Stimulated activated CD8-positive, alpha-beta memory T cell treated with anti-CD3 and anti-CD28 coated beads, Interleukin-12 subunit alpha, Interleukin-12 subunit beta, amount 100 ng/mL, for 1 hour (primary cell): ENCODE measurements around the gene KIRREL3.

Experiments
- DNase-seq: peaks from one replicate; pipeline ENCODE4 v3.0.0-alpha.2; 2020; ENCODE audit warnings: low read depth

KIRREL3 gene

DNA sequence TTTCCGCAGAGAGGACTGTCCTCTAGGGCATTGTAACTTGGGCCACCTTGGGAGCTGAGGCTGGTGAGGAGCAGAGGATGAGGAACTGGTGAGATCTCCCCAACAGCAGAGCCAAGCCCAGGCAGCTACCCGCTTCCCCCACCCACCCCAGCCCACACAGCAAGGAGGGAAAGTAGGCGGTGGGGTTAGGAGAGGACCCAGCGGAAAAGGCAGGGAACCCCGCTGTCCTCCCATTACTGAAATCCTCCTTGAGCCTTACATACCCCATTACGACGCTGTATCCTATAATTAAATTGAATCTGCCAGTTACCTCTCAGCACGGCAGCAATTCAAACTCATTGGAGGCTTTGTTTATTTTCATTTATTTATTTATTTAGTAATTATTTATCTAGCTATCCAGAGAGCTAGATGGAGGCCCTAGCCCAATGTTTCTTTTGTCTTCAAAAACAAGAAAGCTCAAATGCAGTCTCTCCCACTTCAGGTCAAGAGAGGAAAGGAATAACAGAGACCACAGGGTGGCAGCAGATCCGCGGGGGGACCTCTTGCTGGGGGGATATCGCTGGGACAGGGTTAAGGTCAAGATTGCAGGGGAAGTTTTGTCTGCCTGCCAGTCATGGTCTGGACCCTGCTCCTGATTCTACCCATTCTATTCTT is 427.1 kb downstream of the KIRREL3 start:
- no peak for DNase-seq

DNA sequence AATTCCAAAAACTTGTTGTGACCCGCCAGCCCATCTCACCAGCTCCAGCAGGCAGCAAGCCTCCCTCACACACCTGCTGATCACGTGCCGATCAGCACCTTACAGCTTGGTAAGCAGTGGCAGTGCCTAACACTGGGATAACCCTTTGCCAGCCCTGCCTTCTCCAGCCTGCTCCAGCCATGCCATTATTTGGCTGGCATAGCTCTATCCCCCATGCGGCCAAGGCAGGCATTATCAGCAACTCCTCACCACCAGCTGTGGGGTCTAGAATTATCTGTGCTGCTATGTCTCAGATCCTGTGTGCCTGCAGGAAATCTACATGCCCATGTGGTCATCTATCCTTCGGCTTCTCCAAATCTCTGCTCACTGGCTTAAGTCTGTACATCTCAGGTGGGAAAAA is 430.1 kb downstream of the KIRREL3 start:
- DNase-seq = no peak

DNA sequence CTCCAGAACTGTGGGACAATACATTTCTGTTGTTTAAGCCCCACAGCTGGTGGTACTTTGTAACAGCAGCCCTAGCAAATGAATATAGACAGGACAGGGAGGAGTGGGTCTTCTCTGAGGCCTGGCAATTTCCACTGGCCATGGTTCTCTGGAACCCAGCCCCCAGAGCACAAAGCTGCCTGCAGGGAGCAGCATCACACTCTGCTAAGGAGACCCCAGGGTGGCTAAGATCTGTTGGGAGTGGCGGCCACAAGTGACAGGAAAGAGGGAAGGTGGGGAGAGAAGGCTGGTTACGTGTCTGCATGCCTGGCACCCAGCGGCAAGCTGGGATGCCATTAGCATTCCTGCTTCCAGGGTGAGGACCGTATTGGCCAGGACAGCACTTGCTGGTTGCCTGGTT is 433.2 kb downstream of the KIRREL3 start:
- DNase-seq = no peak

DNA sequence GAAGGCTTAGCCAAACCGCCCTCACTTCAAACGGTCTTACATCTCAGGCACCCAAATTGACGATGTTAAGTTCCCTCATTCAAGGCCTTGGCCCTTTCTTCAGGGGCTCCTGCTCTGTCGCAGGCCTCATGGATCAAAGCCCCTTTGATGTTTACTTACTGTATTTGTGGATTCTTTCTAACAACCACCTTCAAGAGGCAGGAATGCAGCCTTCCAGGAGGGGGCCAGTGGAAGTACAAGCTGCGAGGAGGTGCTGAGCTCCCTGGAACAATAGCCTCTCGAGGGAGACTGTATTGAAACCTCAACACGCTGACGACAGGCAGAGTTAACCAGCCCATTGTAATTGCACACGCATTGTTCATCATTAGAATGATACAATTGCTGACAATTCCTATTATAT is 436.0 kb downstream of the KIRREL3 start:
- DNase-seq = no peak

DNA sequence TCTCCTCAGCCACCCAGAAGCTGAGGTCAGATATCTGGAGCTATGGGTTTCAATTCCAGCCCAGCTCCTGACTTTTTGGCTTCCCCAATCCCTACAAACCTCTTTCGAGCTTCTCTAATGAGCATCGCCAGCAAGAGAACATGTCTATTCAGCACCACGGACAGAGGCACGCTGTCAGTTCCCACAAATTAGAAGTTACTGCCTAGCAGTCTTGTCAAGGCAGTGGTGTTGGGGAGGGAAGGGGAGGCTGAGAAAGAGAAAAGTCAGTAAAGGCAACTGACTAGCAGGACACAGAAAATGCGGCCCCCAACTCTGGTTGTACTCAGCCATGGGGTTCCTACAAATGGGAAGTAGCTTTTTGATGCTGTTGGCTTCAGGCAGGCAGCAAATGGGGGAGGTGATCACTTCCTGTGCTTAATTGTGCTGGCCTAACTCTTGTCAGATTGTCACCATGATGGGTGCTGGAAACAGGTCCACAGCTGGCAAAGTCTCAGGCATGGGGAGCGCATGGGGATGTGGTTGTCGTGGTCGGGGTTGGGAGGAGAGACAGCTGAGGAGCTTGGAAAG is 439.2 kb downstream of the KIRREL3 start:
- DNase-seq = no peak

DNA sequence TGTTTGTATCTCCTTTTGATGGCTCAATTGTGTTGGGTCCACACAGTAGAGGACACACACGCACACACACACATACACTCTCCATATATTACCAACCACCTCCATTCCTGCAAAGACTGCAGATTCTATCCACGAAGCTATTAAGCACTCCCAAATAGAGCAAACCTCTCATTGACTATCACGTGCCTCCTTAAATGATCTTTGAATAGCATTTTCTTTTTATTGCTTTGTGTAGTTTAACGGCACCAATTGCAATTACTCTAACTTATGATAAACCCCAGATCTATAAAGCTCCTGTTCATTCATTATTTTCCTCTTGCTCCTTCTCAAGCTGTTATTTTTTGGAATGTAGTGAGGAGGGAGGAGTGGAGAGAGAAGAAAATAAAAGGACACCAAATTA is 440.3 kb downstream of the KIRREL3 start:
- DNase-seq = no peak

DNA sequence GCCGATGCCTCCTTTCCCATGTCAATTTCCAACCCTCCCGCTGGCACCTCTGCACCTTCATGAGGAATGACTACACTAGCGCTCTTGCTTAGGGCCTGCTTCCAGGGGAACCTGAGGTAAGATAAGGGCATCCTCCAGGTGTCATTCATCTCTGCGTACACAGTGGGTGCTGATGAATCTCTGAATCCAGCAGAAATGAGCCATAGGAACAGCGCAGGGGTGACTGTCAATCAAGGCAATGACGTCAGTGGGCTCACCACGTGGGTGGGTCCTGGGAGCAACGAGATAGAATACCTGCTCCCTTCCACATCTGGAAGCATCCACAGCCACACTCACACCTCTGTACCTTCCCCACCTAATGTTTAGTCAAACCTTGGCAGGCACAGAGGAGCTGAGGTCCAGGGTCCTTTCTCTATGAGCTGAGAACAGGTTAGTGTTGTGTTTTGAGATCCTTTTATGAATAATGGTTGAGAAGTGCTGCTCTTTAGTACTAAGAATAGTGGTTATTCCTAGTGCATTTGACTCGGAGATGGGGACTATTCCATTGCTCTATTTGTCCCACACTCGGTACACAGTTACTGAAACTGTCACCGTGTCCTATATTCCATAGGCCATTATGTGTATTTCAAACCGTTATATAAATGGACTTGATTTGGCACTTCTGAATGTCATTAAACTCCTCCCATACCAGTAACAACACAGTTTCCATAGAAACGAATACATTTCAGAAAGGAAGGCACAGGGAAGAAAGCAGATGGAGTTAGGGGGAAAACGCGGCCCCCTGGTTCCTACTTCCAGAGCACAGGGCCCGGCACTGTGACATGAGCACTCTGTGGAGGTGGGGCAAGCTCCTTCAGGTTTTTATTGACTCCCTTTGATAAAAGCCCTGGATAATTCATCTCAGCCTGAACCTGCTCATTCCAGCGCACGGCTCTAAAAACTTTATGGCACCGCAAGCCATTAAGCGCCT is 451.7 kb downstream of the KIRREL3 start:
- DNase-seq = no peak

DNA sequence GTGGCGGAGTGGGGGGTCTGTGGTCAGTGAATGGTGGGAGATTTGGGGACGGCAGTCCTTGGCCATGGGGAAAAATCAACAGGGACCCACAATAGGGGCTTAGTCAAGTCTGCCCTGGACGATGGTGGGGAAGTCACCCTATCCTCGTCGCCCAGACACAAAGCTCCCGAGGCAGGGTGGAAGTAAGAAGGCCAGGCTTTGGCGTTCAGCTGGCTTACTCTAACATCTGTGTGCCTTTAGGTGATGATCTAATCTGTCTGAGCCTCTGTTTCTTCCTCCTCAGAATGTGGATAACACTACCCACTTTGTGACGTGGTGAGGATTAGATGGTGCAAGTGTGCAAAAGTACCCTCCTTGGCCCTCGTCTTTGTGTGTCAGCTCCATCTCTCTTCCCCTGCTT is 452.9 kb downstream of the KIRREL3 start:
- no peak for DNase-seq

DNA sequence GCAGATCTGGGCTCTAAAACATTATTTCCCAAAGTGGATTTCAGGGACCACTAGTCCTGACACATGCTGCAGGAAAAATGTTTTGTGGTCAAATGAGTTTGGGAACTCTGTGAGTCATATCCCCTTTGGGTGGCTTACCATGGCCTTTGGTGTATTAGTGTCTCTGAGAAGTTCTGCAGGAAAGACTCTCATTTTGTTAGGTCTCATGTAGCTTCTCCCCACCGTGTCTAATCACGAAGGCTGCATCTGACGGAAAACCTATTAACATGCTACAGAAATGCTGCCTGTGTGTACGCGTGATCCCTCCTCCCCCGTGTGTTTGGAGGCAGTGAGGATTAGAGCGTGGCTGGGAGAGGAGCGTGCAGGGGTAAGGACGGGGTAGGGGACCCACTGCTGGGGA is 453.4 kb downstream of the KIRREL3 start:
- no peak for DNase-seq

DNA sequence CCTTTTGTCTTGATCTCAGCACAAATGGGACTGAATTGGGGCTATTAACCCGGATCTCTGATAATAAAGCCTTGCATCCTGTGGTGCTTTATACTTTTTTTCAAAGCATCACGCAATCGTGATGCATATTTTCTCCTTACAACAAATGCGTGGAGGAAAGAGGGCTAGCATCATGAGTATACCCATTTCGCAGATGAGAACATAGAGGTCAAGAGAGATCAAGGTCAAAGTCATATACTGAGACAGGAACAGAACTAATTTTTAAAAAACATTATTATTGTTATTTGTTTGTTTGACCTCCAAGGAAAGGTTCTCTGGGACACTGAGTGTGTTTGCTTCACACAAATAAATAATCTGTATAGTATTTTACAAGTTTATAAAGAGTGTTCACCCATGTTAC is 453.9 kb downstream of the KIRREL3 start:
- DNase-seq = no peak

DNA sequence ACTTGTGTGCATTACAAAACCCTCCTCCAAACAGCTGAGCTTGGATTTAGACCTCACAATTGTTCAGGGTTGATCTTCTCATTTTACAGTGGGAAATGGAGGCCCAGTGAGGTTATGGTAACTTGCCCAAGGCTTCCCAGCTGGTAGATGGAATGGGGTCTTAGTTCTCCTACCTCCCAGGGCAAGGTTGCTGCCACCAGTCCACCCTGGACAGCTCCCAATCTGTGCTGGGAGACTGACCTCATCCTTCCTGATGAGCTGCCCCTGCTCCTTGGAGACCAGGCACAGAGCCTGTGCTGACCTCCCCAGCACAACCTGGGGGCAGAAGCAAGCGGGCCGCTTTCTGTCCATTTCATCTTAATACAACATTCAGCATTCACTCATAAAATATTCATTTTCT is 454.4 kb downstream of the KIRREL3 start:
- DNase-seq = no peak

DNA sequence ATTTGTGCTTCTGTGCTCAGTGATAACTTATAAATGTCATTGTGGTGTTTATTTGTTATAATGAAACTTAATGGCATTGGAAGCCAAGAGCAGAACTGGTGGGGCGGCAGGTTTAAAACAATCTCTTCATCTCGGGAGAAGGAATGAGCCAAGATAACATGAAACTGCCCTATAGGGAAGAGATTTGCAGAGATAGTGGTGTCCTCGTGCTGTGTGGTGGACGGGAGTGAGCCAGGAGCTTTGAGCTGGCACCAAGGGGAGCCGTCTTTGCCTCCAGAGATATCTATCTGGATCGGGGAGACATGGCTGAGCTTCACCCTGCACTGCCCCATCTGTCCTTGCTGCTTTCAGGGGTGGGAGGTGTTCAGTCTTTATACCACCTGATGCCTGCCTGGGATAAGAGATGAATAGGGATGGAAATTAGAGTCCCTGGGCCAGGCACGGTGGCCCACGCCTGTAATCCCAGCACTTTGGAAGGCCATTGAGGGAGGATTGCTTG is 455.5 kb downstream of the KIRREL3 start:
- no peak for DNase-seq

DNA sequence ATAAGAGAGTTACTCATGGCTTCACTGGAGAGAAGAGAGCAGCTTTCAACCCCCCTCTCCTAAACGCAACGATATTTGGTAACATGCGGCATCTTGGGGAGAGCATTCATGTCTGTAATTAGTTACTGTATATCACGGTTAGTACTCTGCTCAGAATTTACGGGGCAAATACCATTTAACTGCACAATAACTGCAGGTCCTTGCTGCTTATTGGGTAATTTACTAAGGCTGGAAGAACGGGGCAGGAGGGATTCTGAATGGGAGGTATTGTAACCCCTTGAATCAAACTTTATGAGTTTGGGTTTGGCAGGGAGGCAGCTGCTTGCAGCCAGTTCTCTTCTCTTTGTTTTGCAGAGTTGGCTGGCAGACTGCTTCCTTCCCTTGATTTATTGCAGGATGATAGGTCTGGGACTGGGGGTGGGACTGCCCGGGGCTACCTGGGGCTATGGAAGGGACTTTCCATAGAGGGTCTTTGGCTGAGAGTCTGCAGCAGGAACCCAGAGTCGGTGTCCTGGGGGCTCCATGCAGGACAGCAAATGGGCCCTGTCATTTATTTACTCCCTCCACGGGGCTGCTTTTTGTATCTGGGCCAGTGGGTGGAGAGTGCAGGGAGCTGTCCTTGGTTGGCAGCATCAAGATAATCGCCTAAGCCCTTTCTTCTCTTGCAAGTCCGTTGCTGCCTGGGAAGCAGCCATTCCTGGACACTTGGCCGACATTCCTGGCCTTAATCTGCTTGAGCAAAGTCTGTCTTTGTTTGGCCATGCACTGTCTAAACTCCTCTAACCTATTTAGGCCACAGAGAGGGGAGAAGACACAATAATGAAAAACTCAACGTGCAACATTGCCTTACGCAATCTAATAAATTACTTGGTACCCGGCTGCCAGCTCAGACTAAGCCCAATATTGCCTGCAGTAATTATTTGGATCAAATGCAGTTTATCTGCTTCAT is 456.2 kb downstream of the KIRREL3 start:
- DNase-seq = no peak

DNA sequence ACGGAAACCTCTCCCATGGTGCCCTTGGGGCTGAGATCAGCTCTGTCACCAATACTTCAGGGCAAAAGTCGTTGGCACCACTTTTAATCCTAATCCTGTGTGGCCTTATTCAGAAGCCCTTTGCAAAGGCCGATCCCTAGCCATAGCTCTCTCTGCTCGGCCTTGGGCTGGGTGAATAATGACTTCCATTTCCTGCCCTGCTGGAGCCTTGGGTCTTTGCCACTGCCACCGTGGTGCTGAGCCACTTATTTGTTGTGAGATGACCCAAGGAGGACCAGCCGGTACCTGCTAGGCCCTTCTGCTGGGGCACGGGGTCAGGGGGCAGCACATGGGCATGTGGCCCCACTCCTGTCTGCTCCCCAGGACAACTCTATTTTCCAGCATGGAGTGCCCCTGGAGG is 456.9 kb downstream of the KIRREL3 start:
- DNase-seq = no peak

DNA sequence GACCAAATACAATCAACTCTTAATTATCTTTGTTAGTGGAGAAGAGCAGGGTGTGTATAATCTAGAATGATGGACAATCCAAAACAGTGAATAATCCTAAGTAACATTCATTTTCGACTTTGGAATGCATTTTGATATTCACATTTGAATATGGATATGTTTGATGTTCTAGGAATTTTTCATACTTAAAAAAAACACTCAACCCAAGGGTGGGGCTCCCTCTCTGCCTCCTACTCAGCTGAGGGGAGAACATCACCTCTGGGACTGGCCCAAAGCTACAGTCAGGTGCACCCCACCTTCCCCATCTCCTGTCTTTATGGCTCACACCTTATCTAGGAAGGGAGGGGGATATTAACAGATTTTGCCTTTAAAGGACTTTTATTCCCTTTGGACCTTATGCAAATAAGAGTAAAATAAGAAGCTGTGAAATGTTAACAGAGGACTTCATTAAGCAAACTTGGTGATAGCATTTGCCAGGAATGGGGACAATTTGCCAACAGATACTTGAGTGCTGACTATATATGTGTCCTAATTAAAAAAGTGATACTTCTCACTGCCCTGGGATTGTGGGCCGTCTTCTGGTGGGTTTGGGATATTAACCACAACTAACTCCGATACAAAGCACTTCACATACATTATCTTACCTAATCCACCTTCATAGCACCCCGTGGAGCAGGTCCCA is 458.1 kb downstream of the KIRREL3 start:
- DNase-seq = no peak

DNA sequence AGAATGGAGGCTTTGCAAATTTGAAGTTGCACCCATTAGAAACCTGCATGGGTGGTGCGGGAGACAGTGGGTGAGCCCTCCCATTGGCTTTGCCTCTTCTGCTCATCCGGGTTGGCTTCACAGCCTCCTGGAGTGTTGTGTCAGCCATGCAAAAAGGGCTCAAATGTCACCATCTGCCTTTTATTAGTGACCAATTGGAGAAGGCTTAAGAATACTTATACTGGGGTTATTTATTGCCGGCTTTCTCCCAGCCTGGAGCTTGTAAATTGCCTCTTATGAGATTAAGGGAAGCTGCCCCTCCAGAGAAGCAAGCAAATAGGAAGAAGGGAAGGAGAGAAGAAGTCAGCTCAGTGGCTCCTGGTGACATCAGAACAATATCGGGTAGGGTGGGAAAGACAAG is 462.5 kb downstream of the KIRREL3 start:
- DNase-seq = no peak

DNA sequence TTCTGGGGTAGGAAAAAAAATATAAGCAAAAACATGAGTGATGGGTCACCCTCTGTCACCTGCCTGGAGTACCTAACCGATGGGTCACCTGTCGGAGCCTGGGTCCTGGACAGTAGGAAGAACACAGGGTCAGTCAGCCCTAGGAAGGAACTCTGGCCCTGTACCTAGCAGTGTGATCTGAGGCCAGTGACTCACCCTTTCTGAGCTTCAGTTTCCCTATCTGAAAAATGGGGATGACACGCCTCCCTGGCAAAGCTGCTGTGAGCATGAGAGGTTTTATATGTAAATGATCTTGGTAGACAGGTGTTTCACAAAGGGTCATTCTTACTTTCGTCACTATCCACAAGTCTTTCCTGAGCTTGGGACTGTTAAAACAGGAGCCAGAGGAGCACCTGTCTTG is 463.1 kb downstream of the KIRREL3 start:
- no peak for DNase-seq

DNA sequence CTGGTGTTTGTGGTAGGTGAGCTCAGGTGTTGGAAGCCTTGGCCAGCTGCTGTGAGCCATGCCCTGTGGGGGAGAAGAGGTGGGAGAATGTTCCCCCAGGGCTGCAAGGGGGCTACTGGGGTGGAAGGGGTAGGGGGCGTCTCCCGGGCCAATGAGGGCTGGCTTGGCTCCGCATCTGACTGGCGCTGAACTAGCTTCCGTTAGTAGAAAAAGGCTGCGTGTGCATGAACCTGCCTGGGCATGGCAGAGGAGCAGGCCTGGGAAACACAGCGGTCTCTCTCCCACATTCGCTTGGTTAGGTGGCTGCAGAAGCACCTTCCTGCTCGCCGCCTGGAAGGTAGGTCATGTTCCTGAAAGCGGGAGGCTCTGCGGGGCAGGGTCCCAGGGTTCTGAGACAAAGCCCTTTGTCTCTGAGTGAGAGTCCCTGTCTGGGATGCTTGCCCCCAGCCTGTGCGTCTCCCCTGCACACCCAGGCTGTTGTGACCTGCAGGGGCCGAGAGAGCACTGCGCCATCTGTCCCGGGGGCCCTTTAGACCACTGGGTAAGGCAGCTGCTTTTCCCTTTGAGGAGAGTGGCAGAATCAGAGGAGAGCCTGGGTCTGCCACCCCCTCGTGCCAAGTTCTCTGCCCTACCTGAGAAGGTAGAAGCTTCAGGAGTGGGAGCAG is 466.3 kb downstream of the KIRREL3 start:
- no peak for DNase-seq

DNA sequence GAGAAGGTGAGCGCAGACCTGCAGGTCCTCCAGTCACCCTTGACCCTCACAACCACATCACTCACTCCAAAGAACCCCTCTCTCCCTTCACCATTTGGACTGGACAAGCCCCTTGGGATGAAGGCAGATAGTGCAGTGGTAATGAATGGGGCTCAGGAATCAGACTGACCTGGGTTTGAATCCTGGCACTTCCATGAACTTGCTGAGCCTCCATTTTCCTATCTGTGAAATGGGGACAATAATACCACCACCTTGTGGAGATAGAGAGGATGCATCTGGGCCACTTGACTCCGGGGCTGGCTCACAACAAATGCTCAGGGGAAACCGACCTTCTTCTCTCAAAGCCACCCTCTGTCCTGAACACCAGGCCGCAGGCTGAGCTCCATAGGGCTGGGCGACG is 467.0 kb downstream of the KIRREL3 start:
- DNase-seq = no peak

DNA sequence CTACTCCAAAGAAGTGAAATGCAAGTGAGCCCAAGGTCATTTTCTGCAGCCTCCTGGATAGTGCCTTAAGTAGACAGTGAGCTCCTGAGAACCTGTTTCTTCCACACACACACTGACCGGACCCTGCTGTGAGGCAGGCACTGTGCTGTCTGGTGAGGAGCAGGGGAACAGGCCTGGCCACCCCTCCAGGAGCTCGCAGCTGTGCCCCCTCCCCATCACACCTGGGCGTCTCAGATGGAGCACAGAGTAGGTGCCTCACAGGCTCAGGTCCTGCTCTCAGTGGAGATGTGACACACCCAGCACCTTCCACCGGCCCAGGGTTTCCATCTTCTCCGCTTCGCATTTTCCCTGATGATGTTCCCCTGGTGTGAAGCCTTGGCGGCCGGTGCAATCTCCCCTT is 470.2 kb downstream of the KIRREL3 start:
- no peak for DNase-seq

DNA sequence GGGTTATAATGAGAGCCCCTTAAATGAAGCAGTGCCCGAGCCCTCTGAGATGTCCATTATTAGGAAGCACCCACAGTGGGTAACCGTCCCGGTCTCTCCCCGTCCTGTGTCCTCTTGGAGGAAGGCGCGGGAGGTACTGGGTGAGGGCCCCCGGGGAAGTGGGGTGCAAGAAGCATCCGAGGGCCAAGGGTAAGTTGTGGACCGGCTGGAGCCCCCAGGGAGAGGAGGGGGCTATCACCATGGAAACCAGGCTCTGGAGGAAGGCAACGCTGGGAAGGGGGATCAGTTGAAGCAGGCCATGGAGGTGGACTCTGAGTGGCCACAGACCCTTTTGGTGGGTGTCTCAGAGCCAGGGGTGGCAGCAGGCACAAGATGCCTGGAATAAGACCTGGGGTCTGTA is 471.5 kb downstream of the KIRREL3 start:
- DNase-seq = no peak
